Fibroblast of villous mesenchyme (primary cell): ENCODE measurements around the gene FAM204A. TPM values are rescaled to one million over a fixed set of nuclear protein-coding genes. Genes with fewer than 3 reads are reported as not detected.

Source experiments
- DNase-seq: peaks from one replicate; pipeline ENCODE4 v3.0.0-alpha.2; 2010; ENCODE audit warnings: low read depth
- H3K4me3 ChIP-seq: 2 replicates; pipeline ENCODE4 v1.5.1; 2011; ENCODE audit warnings: low read depth, mild to moderate bottlenecking, low read length
- CTCF ChIP-seq: IDR thresholded peaks from 2 replicates; pipeline ENCODE4 v1.5.1; 2012; ENCODE audit warnings: low read depth, mild to moderate bottlenecking, low read length; ENCODE audit not compliant: insufficient read depth
- total RNA-seq: library from RNA; depleted of rRNA; stranded (reverse); fragments of >200 nt; gene quantifications from 2 replicates; pipeline ENCODE4 v1.2.3, GENCODE V29; 2012

The FAM204A gene
- total RNA-seq, 1 donor, result 48.8 TPM

GRCh38 chr10:118276727-118277126 lies 65.4 kb downstream of the FAM204A start:
- H3K4me3 ChIP-seq, result no peak overlapping the region
- TF ChIP-seq CTCF, result no peak
- peak; percentile 36 for DNase-seq

- H3K4me3 ChIP-seq, result no peak overlapping the region
- no peak for TF ChIP-seq CTCF
- DNase-seq, result peak; percentile 34
Observed at GRCh38 chr10:118276204-118276603, 65.9 kb downstream of the FAM204A start.

- H3K4me3 ChIP-seq, result no peak overlapping the region
- DNase-seq, result no peak
- TF ChIP-seq CTCF, result no peak
Observed at GRCh38 chr10:118273662-118274061, 68.5 kb downstream of the FAM204A start.

- no peak for TF ChIP-seq CTCF
- H3K4me3 ChIP-seq, result no peak overlapping the region
- DNase-seq, result no peak
Observed at GRCh38 chr10:118272767-118273166, 69.4 kb downstream of the FAM204A start.

DNA sequence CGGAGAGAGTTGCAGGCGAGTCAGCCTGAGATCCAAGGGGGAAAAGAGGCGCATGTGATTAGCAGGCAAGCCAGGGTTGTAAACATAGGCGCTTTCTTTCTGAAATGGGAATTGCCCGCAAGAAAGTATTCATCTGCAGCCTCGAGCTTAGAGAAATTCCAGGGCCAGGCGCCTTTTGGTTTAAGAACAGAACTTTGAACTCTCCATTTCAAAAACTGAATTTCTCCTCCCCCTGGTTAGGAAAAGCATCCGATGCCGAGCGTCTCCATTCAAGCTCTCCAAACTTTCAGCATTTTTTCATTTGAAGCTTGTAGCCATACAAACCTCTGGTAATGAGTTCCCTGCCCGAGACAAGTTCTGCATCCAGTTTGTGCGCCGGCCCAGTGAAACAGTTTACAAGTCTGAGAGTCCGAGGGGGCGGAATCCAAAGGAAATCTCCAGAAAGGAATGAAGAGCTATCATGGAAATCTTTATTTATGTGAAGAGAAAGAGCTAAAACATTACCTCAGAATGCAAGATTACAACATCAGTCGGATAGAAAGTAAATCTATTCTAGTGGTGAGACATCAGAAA lies 69.9 kb downstream of the FAM204A start:
- DNase-seq, result peak; percentile 76
- TF ChIP-seq CTCF, result no peak
- peak overlapping the region; percentile 27 for H3K4me3 ChIP-seq

- no peak for TF ChIP-seq CTCF
- peak; percentile 4 for DNase-seq
- peak overlapping the region; percentile 27 for H3K4me3 ChIP-seq
Observed at GRCh38 chr10:118271671-118272070, 70.5 kb downstream of the FAM204A start.
